GM12872 (cell line): Measurements from ENCODE around the gene CD300LB.

Experiments used
- CTCF ChIP-seq: IDR thresholded peaks from 3 replicates; pipeline ENCODE4 v1.5.1; 2011; ENCODE audit warnings: low read depth, mild to moderate bottlenecking, low read length, moderate library complexity; ENCODE audit not compliant: insufficient read depth

The CD300LB gene

GRCh38 chr17:74514632-74515334 lies 16.5 kb downstream of the CD300LB start:
- no peak for TF ChIP-seq CTCF

GRCh38 chr17:74513987-74514631 lies 17.2 kb downstream of the CD300LB start:
- TF ChIP-seq CTCF = no peak

- no peak for TF ChIP-seq CTCF
Observed at GRCh38 chr17:74512624-74513091, 18.6 kb downstream of the CD300LB start.

DNA sequence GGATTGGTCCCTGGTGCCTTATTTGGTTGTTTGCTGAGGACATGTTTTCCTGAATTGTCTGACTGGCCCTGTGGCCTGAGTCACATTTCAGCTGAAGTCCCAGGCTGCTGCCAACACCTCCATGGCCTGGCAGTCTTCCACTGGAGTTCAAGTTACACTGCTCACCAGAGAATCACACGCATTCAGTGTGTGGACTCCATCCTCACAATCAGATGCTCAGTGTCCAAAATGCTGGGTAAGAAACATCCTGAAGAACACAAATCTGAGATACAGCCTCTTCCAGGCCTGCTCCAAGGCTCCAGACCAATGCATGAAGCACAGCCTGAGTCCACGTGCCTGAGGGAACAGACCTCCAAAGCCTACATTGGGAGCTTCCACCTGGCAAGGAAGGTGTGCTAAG lies 19.2 kb downstream of the CD300LB start:
- no peak for TF ChIP-seq CTCF

GRCh38 chr17:74508156-74508555 lies 23.1 kb downstream of the CD300LB start:
- no peak for TF ChIP-seq CTCF

DNA sequence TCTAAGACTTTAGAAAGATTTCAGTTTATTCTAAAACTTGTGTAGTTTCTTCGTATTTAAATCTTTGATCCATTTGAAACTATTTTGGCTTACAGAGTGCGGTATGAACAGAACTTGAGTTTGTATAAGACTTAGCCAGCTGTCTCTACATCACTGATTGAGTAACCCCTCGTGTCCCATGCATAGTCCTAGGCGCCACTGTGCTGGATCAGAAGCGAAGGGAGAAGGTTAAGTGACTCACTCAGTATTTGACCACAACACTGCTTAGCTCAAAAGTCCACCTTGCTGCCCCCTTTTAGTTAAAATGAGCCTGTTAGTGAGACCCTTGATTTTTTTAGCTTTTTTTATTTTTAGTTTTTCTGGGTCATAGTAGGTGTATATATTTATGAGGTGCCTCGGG lies 28.4 kb downstream of the CD300LB start:
- TF ChIP-seq CTCF = no peak

GRCh38 chr17:74499992-74500391 lies 31.3 kb downstream of the CD300LB start:
- no peak for TF ChIP-seq CTCF
